GM23248 (cell line): ENCODE results near the gene AVP.

Experiments used
- EZH2 ChIP-seq: fragments of 200-600 bp; sonication (generic); IDR thresholded peaks from 2 replicates; pipeline ENCODE4 v1.6.1; 2018; ENCODE audit warnings: antibody characterized with exemption, mild to moderate bottlenecking; ENCODE audit not compliant: insufficient read depth, poor library complexity, severe bottlenecking
- EZH2phosphoT487 ChIP-seq: fragments of 200-600 bp; sonication (generic); IDR thresholded peaks from 2 replicates; pipeline ENCODE4 v1.6.1; 2018; ENCODE audit warnings: antibody characterized with exemption, moderate library complexity, mild to moderate bottlenecking, low read depth; ENCODE audit not compliant: insufficient read depth

DNA sequence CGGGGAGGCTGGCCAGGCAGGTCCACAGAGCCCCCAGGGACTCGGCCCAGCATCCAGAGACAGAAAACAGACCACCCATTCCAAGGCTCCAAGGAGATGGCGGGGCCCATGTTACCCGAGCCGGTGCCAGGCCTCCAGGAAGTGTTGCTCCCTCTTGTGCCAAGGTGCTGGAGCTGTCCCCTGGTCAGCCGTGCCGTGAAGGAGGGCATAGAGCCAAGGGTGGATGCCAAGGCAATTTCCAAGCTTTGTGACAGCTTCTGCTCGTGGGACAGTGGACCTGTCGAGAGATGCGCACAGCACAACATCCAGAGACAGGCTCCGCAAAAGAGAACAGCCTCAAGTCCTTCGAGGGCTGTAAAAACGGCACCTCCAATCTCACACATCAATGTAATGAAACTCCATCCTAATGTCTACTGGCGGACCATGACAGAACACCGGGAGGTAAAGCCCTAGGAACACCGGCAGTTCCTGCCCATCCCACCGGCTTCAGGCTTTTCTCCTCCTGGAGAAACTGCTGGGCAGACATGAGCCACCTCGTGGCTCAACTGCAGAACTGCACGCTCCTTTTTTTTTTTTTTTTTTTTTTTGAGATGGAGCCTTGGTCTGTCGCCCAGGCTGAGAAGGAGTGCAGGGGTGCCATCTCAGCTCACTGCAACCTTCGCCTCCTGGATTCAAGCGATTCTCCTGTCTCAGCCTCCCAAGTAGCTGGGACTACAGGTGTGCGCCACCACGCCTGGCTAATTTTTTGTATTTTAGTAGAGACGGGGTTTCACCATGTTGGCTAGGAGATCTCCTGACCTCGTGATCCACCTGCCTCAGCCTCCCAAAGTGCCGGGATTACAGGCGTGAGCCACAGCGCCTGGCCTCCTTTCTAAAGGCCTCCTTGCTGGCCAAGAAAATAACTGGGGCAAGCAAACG, 30.9 kb upstream of the AVP start:
- TF ChIP-seq EZH2phosphoT487 (no peak), EZH2 (no peak)
